Smooth muscle cell of the brain vasculature (primary cell): ENCODE results near the gene SLC6A20.
"Not testable (repeated sequence)": the region's sequence is repeated elsewhere in the genome, so short reads cannot be mapped to it uniquely, and the experiment has no call there.

Experiments used
- DNase-seq: peaks from one replicate; pipeline ENCODE4 v3.0.0-alpha.2; 2012; ENCODE audit warnings: low read depth, low spot score

Gene SLC6A20

DNA sequence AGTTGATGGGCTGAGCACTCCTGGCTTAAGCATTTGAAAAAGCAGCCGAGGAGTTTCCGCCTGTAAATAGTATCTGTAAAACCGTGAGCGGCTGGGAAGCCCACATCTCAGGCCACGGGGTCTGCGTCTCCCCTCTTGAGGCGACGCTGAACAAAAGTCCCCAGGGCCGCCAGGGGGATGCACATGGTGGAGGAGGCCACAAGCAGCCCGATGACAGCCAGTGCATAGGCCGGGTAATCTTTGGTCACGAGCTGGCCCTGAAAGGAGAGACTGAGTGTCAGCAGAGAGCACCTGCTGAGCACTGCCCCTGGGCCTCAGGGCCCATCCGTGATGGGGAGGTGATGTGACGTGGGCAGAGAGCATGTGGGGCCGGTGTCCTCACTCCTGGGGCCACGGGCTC, 37.5 kb downstream of the SLC6A20 start:
- DNase-seq, result no peak

DNA sequence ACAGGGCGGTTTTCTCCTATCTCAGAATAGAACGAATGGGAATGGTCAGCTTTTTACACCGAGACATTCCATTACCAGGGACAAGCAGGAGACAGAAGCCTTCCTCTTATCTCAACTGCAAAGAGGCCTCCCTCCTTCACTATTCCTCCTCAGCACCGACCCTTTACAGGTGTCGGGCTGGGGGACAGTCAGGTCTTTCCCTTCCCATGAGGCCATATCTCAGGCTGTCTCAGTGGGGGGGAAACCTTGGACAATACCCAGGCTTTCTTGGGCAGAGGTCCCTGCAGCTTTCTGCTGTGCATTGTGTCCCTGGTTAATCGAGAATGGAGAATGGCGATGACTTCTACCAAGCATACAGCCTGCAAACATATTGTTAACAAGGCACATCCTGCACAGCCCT, 39.2 kb downstream of the SLC6A20 start:
- not testable (repeated sequence) for DNase-seq

DNA sequence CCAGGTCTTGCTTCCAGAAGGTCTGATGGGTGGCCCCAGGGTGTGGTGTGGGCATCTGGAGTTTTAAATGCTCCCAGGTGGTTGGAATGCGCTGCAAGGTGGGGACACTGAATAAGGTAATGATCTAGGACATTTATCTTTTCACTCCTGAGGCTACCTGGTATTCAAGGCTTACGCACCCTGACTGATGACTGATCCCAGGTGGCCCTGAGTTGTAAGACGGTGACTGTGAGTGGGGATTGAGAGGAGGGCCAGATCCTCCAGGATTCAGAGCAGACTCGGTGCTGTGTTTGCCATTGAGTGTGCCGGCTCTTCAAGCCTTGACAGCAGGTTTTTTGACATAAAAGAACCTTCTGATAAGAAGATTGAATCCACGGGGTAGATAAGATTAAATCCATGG, 40.3 kb downstream of the SLC6A20 start:
- no peak for DNase-seq

DNA sequence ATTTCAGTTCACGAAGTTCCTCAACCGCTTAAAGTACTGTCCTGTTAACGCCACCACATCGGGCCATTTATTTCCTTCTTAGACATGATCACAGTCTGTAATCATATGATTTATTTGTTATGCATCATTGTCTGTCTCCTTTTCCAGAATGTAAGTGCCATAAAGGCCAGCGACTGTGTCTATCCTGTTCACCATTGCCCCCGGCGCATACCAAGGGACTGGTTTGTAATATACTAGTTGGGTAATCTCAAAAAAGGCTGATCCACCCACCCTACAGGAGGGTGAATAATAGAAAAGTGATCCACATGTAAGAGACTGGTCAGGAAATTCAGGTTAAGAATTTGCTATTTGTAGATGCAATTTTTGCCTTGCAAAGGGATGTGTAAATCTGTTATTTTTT, 41.9 kb downstream of the SLC6A20 start:
- no peak for DNase-seq

DNA sequence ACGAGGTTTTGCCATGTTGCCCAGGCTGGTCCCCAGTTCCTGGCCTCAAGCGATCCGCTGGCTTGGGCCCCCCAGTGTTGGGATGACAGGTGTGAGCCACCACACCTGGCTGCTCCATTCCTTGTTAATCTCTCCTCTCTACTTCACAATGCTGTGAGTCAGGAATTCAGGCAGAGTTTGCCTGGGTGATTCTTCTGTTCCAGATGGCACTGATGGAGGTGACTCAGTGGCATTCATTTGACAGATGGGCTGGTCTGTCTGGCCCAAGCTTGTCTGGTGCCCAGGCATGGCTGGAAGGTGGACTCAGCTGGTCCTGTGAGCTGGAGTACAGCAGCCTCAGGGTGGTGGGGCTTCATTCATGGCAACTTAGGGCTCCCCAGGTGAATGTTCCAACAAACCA, 43.2 kb downstream of the SLC6A20 start:
- no peak for DNase-seq

DNA sequence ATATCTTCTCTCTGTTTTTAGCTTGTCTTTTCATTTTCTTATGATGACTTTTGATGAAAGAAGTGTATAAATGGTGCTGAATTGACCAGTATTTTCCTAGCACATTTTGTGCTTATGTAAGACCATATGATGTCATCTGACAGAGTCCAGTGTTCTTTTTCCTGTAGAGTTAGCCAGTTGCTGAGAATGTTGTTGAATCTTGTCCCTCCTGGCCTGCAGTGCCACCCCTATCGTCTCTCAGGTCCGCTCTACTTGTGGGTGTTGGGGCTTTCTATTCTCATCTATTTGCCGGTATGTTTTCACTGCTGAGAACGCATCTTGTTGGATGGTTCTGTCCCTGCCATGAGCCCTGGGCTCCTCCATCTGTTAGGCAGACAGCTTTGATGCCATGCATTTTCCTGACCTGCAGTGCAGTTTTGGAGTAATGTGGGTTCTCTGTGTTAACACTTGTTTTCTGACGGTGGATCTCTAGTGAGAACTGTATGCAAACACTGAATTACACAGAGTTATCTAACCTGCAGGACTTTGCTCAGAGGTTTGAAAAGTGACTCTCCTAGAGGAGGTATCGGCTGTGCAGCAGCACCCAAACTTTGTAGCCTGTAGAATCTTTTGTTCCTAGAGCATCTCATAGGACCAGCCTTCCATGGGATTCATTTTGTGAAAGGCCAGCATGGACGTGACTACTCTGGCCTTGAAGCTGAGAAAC, 44.6 kb downstream of the SLC6A20 start:
- DNase-seq, result no peak

DNA sequence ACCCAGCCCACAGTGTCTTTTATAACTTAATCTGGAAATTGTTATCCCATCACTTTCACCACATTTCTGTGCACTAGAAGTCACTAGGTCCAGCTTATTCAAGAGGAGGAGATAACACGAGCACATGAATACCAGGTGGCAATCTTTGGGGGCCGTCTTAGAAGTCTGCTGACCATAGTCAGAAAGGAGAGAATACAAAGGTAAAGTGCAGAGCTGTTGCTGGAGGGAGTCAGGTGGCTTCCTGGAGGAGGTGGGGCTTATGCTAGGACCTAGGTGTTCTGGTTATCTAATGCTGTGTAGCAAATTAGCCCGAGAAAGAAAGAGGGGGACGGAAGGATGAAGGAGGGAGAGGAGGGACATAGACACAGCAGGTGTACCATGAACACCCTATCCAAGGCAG, 46.5 kb downstream of the SLC6A20 start:
- DNase-seq, result no peak

DNA sequence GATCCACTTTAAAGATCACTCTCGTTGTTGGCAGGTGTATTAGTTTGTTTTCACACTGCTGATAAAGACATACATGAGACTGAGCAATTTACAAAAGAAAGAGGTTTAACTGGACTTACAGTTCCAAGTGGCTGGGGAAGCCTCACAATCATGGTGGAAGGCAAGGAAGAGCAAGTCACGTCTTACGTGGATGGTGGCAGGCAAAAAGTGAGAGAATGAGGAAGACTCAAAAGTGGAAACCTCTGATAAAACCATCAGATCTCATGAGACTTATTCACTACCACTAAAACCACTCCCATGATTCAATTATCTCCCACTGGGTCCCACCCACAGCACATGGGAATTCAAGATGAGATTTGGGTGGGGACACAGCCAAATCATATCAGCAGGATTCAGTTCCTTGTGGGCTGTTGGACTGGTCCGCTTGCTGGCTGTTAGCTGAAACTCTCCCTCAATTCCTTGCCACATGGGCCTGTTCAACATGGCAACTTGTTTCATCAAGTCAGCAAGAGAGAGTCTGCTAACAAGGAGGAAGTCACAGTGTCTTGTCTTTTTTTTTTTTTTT, 47.2 kb downstream of the SLC6A20 start:
- not testable (repeated sequence) for DNase-seq

DNA sequence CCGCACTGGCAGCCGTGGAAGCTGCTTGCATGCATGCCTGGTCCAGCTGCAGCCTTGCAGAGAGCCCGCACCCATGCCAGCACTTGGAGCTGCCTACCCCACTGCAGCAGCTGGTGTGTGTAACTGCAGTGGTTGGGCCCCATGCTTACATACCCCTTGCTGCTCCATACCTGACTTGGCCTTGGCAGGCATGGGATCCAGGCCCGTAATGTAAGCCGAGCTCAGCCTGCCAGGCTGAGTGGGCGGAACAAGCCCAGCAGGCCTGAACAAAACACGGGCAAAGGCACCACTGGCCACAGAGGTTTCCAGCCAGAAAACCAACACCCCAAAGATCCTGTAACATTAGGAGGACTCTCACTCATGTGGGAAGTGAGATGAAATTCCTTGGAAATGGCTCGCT, 48.3 kb downstream of the SLC6A20 start:
- DNase-seq, result no peak

DNA sequence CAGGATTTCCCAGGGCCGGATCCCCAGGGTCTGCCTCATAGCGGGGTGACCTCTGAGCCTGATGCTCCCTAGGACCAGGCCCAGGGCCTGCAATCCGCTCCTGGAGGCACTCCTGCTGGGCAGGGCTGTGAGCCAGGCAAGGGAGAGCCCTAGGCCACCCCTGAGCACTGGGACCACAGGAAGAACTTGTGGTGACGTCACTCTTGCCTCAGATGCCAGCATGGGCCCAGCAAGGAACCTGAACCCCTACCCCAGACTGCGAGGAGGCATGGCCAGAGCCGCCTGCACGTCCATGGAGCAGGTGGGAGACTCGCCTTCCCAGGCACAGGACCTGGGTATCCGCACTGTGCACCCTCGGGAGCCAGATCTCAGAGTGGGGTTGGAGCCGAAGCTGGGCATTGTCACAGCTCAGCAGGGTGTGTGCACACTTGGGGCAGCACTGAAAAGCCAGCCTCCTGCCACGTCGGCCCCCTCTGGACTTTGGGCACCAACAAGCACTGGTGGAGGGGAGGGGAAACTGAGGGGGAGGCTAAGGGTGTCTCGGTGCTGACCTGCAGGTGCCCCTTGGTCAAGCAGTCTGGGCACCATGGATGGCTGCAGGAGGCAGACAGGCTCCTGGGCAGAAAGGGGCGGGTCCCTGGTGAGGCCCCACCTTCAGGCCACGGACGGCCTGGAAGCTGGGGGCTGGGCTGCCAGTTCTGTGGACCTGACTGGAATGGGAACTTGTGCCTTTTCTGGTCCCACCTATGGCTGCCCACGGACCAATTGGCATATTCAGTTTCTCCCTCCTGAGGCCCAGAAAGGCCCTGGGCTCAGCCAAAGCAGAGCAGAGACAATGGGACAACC, 49.3 kb downstream of the SLC6A20 start:
- DNase-seq, result no peak

DNA sequence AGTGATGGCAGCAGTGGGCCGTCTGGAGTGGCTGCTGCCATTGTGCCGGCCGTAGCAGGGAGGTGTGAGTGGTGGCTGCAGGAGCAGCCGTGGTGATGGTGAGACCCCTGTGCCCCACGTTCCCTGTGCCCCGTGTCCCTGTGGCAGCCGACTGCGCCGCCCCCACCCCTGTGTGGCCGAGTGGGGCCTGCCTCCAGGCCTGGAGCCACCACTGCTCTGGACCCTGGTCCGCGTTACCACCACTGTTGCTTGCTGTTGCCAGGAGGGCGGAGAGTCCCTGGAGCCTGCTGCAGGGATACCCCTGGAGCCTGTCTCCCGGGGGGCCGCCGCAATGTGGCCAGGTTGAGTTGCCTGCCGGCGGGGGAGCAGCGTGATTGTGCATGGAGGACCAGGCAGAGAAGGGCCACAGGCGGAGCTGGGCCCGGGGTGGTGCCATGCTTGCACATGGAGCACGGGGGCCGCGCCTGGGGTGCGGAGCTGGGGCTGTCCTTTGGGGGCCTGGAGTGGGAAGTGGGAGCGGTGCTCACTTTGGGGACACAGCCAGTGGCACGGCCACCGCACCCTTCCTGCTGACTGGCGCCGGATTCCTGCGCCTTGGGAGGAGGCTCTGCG, 50.1 kb downstream of the SLC6A20 start:
- DNase-seq, result no peak

DNA sequence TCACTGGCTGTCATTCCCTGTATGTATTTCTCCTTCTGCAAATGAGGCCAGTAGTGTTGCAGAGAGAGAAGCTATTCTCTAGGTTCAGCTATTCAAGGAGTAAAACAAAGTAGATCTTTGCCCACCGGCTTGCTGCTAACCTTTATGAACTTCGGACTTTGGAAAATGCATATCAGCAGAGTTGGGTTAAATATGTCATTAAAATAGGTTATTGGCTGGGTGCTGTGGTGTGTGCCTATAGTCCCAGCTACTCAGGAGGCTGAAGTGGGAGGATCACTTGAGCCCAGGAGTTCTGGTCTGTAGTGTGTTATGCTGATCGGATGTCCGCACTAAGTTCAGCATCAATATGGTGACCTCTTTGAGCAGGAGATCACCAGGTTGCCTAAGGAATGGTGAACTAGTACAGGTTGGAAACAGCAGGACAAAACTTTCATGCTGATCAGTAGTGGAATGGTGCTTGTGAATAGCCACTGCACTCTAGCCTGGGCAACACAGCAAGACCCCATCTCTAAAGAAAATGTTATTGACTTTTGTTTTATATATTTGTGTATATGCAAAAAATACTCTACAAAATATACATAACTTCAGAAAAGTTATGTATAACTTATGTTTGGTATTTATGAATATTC, 53.8 kb downstream of the SLC6A20 start:
- no peak for DNase-seq

DNA sequence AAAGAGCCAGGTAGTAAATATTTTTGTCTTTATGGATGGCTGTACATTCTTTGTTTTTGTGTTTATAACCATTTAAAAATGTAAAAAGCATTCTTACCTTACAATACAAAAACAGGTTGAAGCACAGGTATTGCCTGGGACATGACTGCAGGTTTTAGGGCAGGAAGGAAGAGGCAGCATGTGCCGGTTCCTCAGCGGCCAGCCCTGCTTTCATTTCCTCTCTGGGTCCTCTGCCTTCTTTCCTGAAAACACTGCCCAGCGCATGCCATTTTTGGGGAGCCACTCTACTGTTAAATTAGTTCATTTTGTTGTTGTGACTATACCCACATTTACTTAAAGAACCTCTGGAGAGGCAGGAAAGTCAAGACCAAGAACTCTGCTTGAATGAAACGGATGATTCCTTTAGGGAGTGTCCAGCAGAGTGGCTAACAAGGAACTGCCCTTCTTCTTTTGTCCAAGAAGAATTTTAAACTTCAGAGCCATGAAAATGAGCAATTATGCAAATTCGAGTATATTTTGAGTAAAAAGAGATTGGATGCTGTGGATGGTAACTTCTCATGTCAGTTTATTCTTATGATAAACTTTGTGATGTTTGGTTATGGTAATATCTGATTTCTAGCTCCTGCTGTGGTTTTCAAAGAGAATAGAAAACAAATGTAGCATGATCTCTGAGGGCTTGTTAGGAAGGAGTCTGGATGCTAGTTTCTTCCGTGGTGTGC, 54.4 kb downstream of the SLC6A20 start:
- no peak for DNase-seq

DNA sequence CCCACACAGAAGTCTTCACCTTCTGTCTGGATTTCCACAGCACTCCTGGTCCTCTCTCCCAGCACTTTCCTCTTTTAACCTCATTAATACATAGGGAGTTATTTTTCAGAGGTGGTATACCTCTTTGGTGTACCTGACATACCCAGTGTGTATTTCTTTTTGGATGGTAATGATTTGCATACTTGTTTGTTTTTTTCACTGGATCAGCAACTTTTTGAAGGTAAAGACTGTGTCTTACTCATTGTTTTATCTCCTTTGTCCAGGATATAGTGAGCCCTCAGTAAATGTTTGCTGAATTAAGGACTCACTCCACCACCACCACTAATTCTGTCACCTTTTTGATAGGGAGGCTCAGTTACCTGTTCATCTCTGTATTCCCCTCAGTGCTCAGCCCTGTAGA, 55.1 kb downstream of the SLC6A20 start:
- no peak for DNase-seq

DNA sequence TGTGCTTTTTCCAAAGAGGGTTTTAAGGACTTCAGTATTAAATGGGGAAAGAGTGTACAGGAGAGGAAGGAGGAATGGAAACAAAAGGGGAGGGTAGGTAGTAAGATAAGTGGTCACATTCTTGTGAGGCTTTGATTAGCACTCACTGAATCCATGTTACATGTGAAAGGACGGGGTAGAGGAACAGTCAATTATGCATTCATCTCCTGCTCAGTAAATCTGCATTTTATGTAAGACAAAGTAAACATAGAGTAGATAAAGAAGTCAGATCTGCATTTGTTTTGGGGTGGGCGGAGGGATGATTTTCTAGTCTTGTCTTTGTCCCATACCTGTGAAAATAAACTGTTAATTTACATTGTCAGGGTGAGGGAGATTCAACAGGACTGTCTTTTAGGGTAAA, 56.3 kb downstream of the SLC6A20 start:
- DNase-seq, result no peak

DNA sequence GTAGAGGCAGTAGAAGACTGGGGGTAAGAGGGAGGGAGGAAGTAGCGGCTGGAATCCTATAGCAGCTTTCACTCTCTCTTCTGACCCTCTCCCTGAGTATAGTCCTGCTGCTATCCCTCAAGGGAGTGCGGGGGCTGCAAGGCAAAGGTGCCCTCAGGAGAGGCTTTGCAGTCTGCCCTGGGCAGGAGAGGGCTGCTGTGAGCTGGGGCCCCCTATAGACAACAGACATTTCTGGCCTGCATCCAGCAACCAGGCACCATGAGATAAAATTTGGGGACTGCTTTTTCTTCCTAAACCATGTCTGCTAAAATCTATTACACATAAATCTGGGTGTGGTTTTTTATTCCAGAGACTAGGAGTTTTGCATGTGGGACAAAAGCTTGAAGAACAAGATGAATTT, 59.1 kb downstream of the SLC6A20 start:
- DNase-seq, result no peak

DNA sequence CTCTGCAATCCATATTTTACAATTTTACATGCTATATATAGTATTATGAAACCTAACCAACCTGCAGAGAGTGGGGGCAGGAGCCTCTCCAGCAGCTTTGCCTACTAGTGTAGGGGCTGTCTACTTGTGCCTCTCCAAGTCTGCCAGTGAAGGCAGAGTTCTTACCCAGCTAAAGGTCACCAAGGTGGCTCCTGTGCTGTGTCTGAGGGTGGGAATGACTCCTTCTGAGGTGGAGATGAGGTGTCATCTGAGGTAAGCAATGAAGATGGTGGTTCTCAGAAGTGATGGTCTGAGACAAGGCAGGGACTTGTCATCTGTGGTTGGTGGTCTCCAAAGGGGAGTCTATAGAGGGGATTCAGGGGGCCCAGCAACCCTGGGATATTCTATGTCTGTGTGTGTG, 59.6 kb downstream of the SLC6A20 start:
- no peak for DNase-seq

DNA sequence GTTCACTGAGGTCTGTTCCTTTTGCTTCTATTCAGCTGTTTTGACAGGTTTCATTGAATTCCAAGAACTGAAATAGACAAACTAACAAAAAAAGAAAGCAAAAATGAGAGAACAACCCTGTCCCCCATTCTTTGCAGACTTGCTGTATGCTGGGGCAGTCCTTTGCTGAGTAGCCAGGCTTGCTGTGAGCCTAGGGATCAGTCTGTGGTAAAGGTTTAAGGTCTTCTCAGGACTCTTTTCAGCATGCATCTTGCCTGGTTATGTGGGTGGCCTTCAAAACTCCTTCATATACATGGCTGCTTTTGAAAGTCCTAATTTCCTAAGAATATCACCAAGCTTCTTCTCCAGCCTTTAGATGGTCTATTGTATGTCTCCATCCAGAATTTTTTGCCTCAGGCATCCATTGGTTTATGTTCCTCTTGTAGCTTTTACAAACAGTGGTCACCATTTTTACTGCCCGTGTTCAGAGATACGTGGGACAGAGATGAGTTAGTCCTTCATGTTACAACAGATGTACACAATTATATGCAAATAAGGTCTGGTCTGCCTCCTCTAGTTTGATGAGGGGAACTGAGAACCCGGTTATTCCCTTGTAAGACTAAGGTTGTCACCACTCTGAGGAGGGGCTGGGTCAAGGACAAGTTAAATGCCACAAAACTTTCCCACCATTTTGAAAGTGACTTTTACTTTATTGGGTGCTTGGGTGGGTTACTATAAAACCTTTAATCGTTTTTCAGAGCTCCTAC, 65.8 kb downstream of the SLC6A20 start:
- no peak for DNase-seq

DNA sequence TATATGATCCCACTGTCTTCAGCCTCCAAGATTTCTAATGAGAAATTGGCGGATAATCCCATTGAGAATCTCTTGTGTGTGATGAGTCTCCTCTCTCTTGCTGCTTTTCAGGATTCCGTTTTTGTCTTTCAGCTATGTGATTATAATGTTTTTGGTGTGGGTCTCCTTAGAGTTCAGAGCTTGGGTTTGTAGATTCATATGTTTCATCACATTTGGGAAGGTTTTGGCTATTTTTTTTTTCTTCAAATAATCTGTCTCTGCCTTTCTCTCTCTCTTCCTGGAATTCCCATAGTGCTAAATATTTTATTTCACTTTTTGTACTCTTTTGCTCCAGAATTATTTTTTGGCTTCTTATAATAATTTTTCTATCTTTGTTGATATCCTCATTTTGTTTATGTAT, 66.7 kb downstream of the SLC6A20 start:
- no peak for DNase-seq

DNA sequence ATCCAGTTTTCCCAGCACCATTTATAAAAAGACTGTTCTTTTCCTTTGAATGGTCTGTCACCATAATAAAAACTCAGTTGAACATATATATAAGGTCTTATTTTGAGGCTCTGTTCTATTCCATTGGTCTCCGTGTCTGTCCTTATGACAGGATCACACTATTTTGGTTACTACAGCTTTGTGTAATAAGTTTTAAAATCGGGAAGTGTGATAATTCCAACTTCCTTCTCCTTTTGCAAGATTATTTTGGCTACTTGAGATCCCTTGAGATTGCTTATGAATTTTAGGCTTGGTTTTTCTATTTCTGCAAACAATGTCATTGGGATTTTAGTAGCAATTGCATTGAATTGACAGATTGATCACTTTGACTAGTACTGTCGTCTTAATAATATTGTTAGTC, 71.4 kb downstream of the SLC6A20 start:
- DNase-seq, result no peak
